ENCODE measurements around the gene CFAP91.

Gene CFAP91

GRCh38 chr3:119745942-119746341 is 43.1 kb downstream of the CFAP91 start:
- no peak for DNase-seq

- no peak for DNase-seq
Observed at GRCh38 chr3:119746423-119746822, 43.6 kb downstream of the CFAP91 start.

GRCh38 chr3:119747357-119747756 is 44.5 kb downstream of the CFAP91 start:
- DNase-seq = no peak

GRCh38 chr3:119748991-119749390 is 46.2 kb downstream of the CFAP91 start:
- no peak for DNase-seq

- DNase-seq = no peak
Observed at GRCh38 chr3:119751423-119751822, 48.6 kb downstream of the CFAP91 start.
